Tibial nerve (tissue), 4 donors: ENCODE results near the gene INO80. TPM values are rescaled to one million over a fixed set of nuclear protein-coding genes. Genes with fewer than 3 reads are reported as not detected.

ENCODE experiments used
- DNase-seq, 2 donors: peaks; one replicate each; pipeline ENCODE4 v3.0.0-alpha.2; 2019; ENCODE audit warnings: low spot score in 2 of 2
- H3K27ac ChIP-seq, 4 donors: fragments of 200-600 bp; sonication (generic) in 3 of 4; one replicate each; pipeline ENCODE4 v1.5.1; 2017 to 2019; ENCODE audit warnings: mild to moderate bottlenecking in 1 of 4
- H3K27me3 ChIP-seq, 2 donors: fragments of 200-600 bp; sonication (generic) in 1 of 2; one replicate each; pipeline versions ENCODE4 v1.5.1 to v1.6.0; 2017 to 2019
- H3K36me3 ChIP-seq, 3 donors: fragments of 200-600 bp; sonication (generic); one replicate each; pipeline ENCODE4 v1.5.1; 2018 to 2019
- H3K4me1 ChIP-seq, 4 donors: fragments of 200-600 bp; sonication (generic) in 3 of 4; one replicate each; pipeline ENCODE4 v1.5.1; 2017 to 2019
- H3K4me3 ChIP-seq, 4 donors: fragments of 200-600 bp; sonication (generic) in 3 of 4; one replicate each; pipeline ENCODE4 v1.5.1; 2017 to 2019; ENCODE audit warnings: mild to moderate bottlenecking in 1 of 4, moderate library complexity in 1 of 4
- H3K9me3 ChIP-seq, 4 donors: fragments of 200-600 bp; sonication (generic) in 3 of 4; one replicate each; pipeline ENCODE4 v1.5.1; 2017 to 2019
- EP300 ChIP-seq, 2 donors: sonication (generic); formaldehyde crosslinking; IDR thresholded peaks; one replicate each; pipeline ENCODE4 v1.6.1; 2017; ENCODE audit warnings: antibody characterized with exemption in 2 of 2, mild to moderate bottlenecking in 1 of 2
- POLR2A ChIP-seq, 2 donors: fragments of 450-650 bp; IDR thresholded peaks; one replicate each; pipeline ENCODE4 v1.6.1; 2017; ENCODE audit warnings: antibody characterized with exemption in 2 of 2, mild to moderate bottlenecking in 2 of 2, moderate library complexity in 2 of 2
- WGBS, 2 donors: methylation state at CpG; one replicate each; pipeline ENCODE4 v1.1.5; 2018; 5-methylcytosine and 5-hydroxymethylcytosine counted together
- total RNA-seq, 4 donors: library from RNA; depleted of rRNA; stranded (reverse); fragments of >200 nt; gene quantifications; one replicate each; pipeline ENCODE4 v1.1.0, GENCODE V29; 2016
- TF ChIP-seq, protein P1 (sequence below), 5 experiments: fragments of 200-600 bp in 3 of 5; fragments of 450-650 bp in 2 of 5; sonication (generic) in 3 of 5; IDR thresholded peaks; one replicate each; pipeline ENCODE4 v1.5.1; 2016 to 2019; ENCODE audit warnings: antibody characterized with exemption in 5 of 5, mild to moderate bottlenecking in 3 of 5, moderate library complexity in 2 of 5

INO80 gene
- total RNA-seq, 4 donors from 2014 or later, result 21.6 to 40.8 (median 33.2) TPM

GRCh38 chr15:40937762-40938535 lies 178.1 kb downstream of the INO80 start:
- no peak overlapping the region for H3K27ac ChIP-seq

DNA sequence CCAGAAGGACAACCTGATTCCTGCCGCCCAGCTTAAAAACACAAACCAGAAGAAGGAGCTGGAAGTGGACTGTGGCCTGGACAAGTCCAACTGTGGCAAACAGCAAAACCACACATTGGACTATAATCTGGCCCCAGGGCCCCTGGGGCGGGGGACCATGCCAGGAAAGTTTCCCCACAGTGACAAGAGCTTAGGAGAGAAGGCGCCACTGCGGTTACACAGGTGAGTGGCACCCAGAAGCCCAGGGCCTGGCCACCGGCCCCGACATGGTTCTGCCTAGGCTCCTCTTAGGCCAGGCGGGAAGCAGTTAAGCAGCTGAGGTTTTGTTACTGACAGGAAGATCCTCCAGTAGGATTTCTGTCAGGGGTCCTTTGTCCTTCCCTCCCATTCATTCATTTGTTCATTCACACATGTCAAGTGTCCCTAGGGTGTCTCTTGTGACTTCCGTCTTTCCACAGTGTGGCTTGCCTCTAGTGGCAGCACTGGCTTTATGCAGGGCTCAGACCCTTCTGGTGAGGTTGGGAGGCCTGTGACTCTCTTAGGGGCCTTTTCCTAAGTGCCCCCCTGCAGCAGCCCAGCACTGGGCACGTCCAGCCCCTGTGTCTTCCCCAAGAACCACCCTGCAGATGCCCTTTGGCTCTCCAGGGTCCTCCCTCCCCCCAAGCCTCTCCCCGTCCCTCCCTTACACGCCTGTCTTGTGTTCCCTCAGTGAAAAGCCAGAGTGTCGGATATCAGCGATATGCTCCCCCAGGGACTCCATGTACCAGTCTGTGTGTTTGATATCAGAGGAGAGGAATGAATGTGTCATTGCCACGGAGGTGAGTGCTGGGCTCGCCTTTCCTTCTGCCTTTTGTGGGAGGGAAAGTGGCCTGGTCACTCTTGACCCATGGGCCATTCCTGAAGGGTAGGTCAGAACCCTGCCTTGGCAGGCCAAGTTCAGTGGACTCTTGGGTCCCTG lies 179.1 kb downstream of the INO80 start:
- H3K27me3 ChIP-seq, result peaks cover 0 to 11% of the 10 kb centered on the region in 2 donors
- 75 to 79% methylated on average over 13 to 15 of the region's 15 CpGs for WGBS, 2 donors
- no peak for DNase-seq
- TF ChIP-seq, protein P1, sequence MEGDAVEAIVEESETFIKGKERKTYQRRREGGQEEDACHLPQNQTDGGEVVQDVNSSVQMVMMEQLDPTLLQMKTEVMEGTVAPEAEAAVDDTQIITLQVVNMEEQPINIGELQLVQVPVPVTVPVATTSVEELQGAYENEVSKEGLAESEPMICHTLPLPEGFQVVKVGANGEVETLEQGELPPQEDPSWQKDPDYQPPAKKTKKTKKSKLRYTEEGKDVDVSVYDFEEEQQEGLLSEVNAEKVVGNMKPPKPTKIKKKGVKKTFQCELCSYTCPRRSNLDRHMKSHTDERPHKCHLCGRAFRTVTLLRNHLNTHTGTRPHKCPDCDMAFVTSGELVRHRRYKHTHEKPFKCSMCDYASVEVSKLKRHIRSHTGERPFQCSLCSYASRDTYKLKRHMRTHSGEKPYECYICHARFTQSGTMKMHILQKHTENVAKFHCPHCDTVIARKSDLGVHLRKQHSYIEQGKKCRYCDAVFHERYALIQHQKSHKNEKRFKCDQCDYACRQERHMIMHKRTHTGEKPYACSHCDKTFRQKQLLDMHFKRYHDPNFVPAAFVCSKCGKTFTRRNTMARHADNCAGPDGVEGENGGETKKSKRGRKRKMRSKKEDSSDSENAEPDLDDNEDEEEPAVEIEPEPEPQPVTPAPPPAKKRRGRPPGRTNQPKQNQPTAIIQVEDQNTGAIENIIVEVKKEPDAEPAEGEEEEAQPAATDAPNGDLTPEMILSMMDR (IDR thresholded peaks at IDR 0.05), result no peak
- no peak for TF ChIP-seq POLR2A (IDR thresholded peaks at IDR 0.05)
- no peak for TF ChIP-seq EP300 (IDR thresholded peaks at IDR 0.05)
- H3K27ac ChIP-seq, result no peak overlapping the region
- H3K4me3 ChIP-seq, result no peak overlapping the region
- H3K9me3 ChIP-seq, result no peaks in the 10 kb centered on the region
- peaks cover 0 to 18% (median 11%) of the 10 kb centered on the region in 4 donors for H3K4me1 ChIP-seq
- no peaks in the 10 kb centered on the region for H3K36me3 ChIP-seq

More at GRCh38 chr15:40937762-40938535, 178.1 kb downstream of the INO80 start:
- Histone ChIP-seq H3K27me3 (peaks cover 0 to under 1% of the 10 kb centered on the region in 2 donors), H3K9me3 (no peaks in the 10 kb centered on the region), H3K4me3 (no peak overlapping the region), H3K4me1 (peaks cover 0 to 28% (median 21%) of the 10 kb centered on the region in 4 donors), H3K36me3 (no peaks in the 10 kb centered on the region)
- DNase-seq, result no peak
- TF ChIP-seq POLR2A (IDR thresholded peaks at IDR 0.05), result no peak
- TF ChIP-seq, protein P1 (IDR thresholded peaks at IDR 0.05), result peak in 2 of 5 experiments; percentile 7 to 14
- TF ChIP-seq EP300 (IDR thresholded peaks at IDR 0.05), result no peak
- 73 to 78% methylated on average over 19 of the region's 19 CpGs for WGBS, 2 donors

GRCh38 chr15:40936234-40936708 lies 179.8 kb downstream of the INO80 start:
- no peak overlapping the region for H3K4me3 ChIP-seq
- H3K27ac ChIP-seq, result no peak overlapping the region
- TF ChIP-seq, protein P1 (IDR thresholded peaks at IDR 0.05), result no peak
- TF ChIP-seq EP300 (IDR thresholded peaks at IDR 0.05) (no peak), POLR2A (IDR thresholded peaks at IDR 0.05) (no peak)
- H3K9me3 ChIP-seq, result no peaks in the 10 kb centered on the region
- H3K27me3 ChIP-seq, result peaks cover 0 to 18% of the 10 kb centered on the region in 2 donors
- no peaks in the 10 kb centered on the region for H3K36me3 ChIP-seq
- H3K4me1 ChIP-seq, result peaks cover 0 to 18% (median 12%) of the 10 kb centered on the region in 4 donors
- no peak for DNase-seq
- 87 to 95% methylated on average over 21 to 30 of the region's 31 CpGs for WGBS, 2 donors

- peaks cover 0 to 36% of the 10 kb centered on the region in 2 donors for H3K27me3 ChIP-seq
- no peak overlapping the region for H3K4me3 ChIP-seq
- TF ChIP-seq, protein P1 (IDR thresholded peaks at IDR 0.05), result no peak
- TF ChIP-seq POLR2A (IDR thresholded peaks at IDR 0.05) (no peak), EP300 (IDR thresholded peaks at IDR 0.05) (no peak)
- no peaks in the 10 kb centered on the region for H3K36me3 ChIP-seq
- H3K4me1 ChIP-seq, result peaks cover 0 to 23% (median 18%) of the 10 kb centered on the region in 4 donors
- H3K9me3 ChIP-seq, result no peaks in the 10 kb centered on the region
- DNase-seq, result no peak
- 94 to 95% methylated on average over 6 of the region's 6 CpGs for WGBS, 2 donors
- H3K27ac ChIP-seq, result no peak overlapping the region
Observed at GRCh38 chr15:40934457-40934856, 181.6 kb downstream of the INO80 start.
